AG04449 (cell line): ENCODE results near the gene CCDC174.
"Not testable (repeated sequence)": the region's sequence is repeated elsewhere in the genome, so short reads cannot be mapped to it uniquely, and the experiment has no call there.

Source experiments
- CTCF ChIA-PET: fragments of 350-600 bp; formaldehyde crosslinking; extraction: SDS; loops from one replicate; lab custom pipeline; 2021; ENCODE audit warnings: antibody characterized with exemption; lab: Yijun Ruan, JAX
- POLR2A ChIA-PET: fragments of 400-600, 350-600 bp; formaldehyde crosslinking; extraction: SDS; loops from one replicate; lab custom pipeline; 2020; ENCODE audit warnings: antibody characterized with exemption, inconsistent platforms; lab: Yijun Ruan, JAX
- DNase-seq: peaks from one replicate; pipeline ENCODE4 v3.0.0-alpha.2; 2010; ENCODE audit warnings: low read depth, low spot score
- H3K4me3 ChIP-seq: 2 replicates; pipeline ENCODE4 v1.5.1; 2011; ENCODE audit warnings: low read depth, mild to moderate bottlenecking, control low read depth, low read length
- TF ChIP-seq, protein P1 (sequence below): IDR thresholded peaks from one replicate; pipeline ENCODE4 v1.5.1; 2011; ENCODE audit warnings: mild to moderate bottlenecking, moderate library complexity, low read length, control low read depth, inconsistent platforms; ENCODE audit not compliant: insufficient read depth; ENCODE audit errors: missing control alignments

Gene CCDC174

DNA sequence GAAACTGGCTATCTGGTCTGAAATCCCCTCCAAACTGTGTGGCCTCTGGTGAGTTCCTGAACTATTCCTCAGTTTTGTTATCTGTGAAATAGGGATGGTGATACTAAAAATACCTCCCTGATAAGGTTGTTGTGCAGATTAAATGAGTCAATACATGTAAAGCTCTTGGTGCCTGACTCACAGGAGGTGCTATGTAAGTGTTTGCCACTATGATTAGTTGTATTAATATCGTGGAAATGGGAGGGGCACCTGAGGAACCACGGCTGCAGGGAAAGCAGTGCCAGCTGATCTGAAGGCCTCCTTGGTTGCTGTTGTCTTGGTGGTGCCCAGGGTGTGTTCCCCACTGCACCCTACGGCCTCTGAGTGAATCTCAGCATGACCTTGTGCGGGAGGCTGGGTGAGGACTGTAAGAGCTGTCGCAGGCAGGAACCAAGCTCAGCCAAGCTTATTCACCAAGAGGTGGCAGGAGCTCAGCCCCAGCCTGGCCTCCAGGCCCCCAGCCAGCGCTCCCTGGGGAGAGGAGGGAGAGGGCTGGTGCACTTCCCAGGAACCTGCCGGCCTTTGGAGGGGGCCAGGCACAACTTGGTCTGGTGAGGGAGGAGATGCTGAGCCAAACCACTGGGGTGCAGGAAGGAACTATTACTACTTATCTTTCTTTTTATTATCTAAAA, 44.8 kb upstream of the CCDC174 start:
- POLR2A ChIA-PET = no interaction called here
- DNase-seq = no peak
- TF ChIP-seq, protein P1, sequence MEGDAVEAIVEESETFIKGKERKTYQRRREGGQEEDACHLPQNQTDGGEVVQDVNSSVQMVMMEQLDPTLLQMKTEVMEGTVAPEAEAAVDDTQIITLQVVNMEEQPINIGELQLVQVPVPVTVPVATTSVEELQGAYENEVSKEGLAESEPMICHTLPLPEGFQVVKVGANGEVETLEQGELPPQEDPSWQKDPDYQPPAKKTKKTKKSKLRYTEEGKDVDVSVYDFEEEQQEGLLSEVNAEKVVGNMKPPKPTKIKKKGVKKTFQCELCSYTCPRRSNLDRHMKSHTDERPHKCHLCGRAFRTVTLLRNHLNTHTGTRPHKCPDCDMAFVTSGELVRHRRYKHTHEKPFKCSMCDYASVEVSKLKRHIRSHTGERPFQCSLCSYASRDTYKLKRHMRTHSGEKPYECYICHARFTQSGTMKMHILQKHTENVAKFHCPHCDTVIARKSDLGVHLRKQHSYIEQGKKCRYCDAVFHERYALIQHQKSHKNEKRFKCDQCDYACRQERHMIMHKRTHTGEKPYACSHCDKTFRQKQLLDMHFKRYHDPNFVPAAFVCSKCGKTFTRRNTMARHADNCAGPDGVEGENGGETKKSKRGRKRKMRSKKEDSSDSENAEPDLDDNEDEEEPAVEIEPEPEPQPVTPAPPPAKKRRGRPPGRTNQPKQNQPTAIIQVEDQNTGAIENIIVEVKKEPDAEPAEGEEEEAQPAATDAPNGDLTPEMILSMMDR = no peak
- H3K4me3 ChIP-seq = no peak overlapping the region
- CTCF ChIA-PET = interaction anchor here (1.0 to 1.8 kb wide), 6 partner anchors 25 to 403 kb away, joined by 3 to 7 read pairs (median 4); no protein-coding TSS in a partner anchor

DNA sequence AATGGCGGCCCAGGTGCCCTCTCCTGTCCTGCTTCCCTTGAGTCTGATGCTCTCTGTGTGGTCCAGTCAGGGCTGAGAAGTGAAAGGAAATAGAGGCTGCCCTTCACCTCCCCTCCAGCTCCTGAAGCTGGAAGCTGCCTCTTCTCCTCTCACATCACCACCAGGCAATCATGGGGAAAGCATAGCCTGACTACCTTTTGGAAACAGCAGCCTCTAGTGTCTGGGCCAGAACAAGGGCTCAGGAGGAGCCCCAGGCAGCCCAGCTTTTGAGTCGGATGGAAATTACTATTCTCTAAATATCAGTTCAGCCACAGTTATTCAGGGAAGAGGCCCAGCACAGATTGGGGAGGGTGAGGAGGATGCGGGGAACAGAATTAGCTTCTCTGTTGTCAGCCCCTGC, 43.3 kb upstream of the CCDC174 start:
- DNase-seq = no peak
- no peak overlapping the region for H3K4me3 ChIP-seq
- ChIA-PET CTCF (interaction anchor here (0.6 to 1.3 kb wide), 2 partner anchors 21 to 406 kb away, joined by 3 to 4 read pairs; no protein-coding TSS in a partner anchor), POLR2A (no interaction called here)
- TF ChIP-seq, protein P1 = no peak

DNA sequence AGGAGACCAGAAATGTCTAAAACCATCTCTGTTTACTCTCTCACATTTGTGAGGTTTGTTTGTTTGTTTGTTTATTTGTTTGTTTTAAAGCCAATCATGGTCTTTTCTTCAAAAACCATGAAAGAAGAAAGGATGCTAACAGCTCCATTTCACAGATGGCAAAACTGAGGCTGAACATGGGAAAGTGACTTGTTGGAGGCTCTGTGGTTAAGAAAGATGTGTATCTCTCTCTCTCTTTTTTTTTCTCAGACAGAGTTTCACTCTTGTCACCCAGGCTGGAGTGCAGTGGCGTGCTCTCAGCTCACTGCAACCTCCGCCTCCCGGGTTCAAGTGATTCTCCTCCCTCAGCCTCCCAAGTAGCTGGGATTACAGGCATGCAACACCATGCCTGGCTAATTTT, 42.5 kb upstream of the CCDC174 start:
- CTCF ChIA-PET = interaction anchor here (1.0 to 1.3 kb wide), 2 partner anchors 10 to 407 kb away, joined by 3 to 4 read pairs; no protein-coding TSS in a partner anchor
- H3K4me3 ChIP-seq, DNase-seq, POLR2A ChIA-PET: not testable (repeated sequence)

DNA sequence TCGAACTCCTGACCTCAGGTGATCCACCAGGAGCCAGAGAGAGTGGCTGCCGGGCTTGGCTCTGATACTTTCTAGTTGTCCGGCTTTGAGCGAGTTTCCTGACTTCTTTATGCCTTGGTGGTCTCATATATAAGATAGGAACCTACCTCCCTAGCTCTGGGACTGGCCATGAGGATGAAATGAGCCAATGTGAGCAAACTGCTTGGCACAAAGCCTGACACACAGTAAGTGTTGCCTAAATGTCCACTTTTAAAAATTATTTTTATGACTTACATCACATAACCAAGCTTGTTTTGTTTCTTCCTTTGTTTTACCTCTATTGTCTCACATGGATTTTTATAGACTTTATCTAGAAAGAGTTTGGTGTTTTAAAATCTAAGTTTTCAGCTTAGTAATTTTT, 42.1 kb upstream of the CCDC174 start:
- ChIA-PET POLR2A (no interaction called here), CTCF (interaction anchor here (1.0 kb wide), 1 partner anchor 9 kb away, joined by 3 read pairs; no protein-coding TSS in a partner anchor)
- TF ChIP-seq, protein P1 = no peak
- no peak overlapping the region for H3K4me3 ChIP-seq
- DNase-seq = no peak

DNA sequence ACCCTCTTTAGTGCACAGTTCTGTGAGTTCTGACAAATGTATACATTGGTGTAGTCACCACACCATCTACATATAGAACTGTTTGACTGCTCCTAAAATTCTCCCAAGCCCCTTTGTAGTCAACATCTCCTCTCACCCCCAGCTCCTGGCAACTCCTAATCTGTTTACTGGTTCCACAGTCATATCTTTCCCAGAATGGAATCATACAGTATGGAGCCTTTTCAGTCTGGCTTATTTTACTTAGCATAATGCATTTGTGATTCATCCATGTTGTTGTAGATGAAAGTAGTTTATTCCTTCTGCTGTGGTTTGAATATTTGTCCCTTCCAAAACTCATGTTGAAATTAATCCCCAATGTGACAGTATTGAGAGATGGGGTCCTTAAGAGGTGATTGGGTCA, 41.6 kb upstream of the CCDC174 start:
- ChIA-PET POLR2A (no interaction called here), CTCF (interaction anchor here (1.0 kb wide), 1 partner anchor 9 kb away, joined by 3 read pairs; no protein-coding TSS in a partner anchor)
- DNase-seq = no peak
- TF ChIP-seq, protein P1 = no peak
- H3K4me3 ChIP-seq = no peak overlapping the region

DNA sequence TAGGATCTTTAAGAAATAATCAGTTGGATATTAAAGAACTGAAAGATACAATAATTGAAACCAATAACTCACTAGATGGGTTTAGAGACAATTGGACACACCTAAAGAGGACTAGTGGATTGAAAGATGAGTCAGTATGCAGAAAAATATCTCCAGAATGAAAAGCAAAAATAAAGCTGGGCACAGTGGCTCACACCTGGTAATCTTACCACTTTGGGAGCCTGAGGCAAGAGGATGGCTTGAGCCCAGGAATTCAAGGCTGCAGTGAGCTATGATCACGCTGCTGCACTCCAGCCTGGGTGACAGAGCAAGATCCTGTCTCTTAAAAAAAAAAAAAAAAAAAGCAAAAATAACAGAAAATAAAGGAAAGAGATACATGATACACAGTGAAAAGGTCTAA, 37.4 kb upstream of the CCDC174 start:
- TF ChIP-seq, protein P1 = no peak
- no peak for DNase-seq
- CTCF ChIA-PET = no interaction called here
- H3K4me3 ChIP-seq = no peak overlapping the region
- POLR2A ChIA-PET = no interaction called here
